Lower leg skin (tissue), 3 donors: ENCODE measurements around the gene LBHD2.

Experiments
- CTCF ChIP-seq, 3 donors: fragments of 450-650 bp; IDR thresholded peaks; one replicate each; pipeline ENCODE4 v1.5.1; 2016; ENCODE audit warnings: antibody characterized with exemption in 3 of 3, mild to moderate bottlenecking in 3 of 3, moderate library complexity in 2 of 3
- POLR2A ChIP-seq, 2 donors: fragments of 450-650 bp; IDR thresholded peaks; one replicate each; pipeline ENCODE4 v1.6.1; 2016 to 2017; ENCODE audit warnings: antibody characterized with exemption in 2 of 2, mild to moderate bottlenecking in 1 of 2, moderate library complexity in 1 of 2

- TF ChIP-seq CTCF (IDR thresholded peaks at IDR 0.05) (no peak), POLR2A (IDR thresholded peaks at IDR 0.05) (no peak)
Measured at GRCh38 chr14:103116636-103117035, 32.6 kb downstream of the LBHD2 start.
